ENCODE measurements around the gene TP63.

Gene TP63

GRCh38 chr3:189631373-189631408 lies at the start of gene TP63:
TSS of gene TP63 (plus strand) at chr3:189631389. CDS start at chr3:189631516, 127 bp downstream.
- Histone ChIP-seq H3F3A (ENCODE audit: insufficient read depth, low read length) (no peaks in the 10 kb centered on the region), H3K4me2 (ENCODE audit: low read length) (peak within 1 kb of the TSS; percentile 57), H3K36me3 (ENCODE audit: insufficient read depth, low read length) (no peaks in the 10 kb centered on the region), H3K27me3 (ENCODE audit: insufficient read depth, low read length) (no peaks in the 10 kb centered on the region), H2AFZ (ENCODE audit: low read length) (no peak within 1 kb of the TSS), H4K20me1 (ENCODE audit: insufficient read depth, low read length) (no peaks in the 10 kb centered on the region), H3K9me2 (ENCODE audit: low read depth, low read length) (no peaks in the 10 kb centered on the region), H3K4me3 (ENCODE audit: low read depth, low read length, poor library complexity, severe bottlenecking) (peak within 1 kb of the TSS; percentile 57), H3K9me3 (ENCODE audit: low read length) (no peaks in the 10 kb centered on the region), H3K4me1 (ENCODE audit: insufficient read depth, low read length, severe bottlenecking) (peaks cover 38% of the 10 kb centered on the region), H3K27ac (ENCODE audit: low read depth, low read length, poor library complexity, severe bottlenecking) (peak within 1 kb of the TSS; percentile 73), H3K79me2 (ENCODE audit: insufficient read depth, low read length) (peaks cover 22% of the 10 kb centered on the region), H3K9ac (ENCODE audit: low read length) (peak within 1 kb of the TSS; percentile 43)
- no peak for TF ChIP-seq CTCF (IDR thresholded peaks at IDR 0.05; ENCODE audit: low read length)
- TF ChIP-seq EZH2 (IDR thresholded peaks at IDR 0.05; ENCODE audit: borderline replicate concordance, low read length): no peak

GRCh38 chr3:189582179-189582578 lies 49.0 kb upstream of the TP63 start:
- H2AFZ ChIP-seq (ENCODE audit: low read length): no peak overlapping the region
- H3K79me2 ChIP-seq (ENCODE audit: insufficient read depth, low read length): no peaks in the 10 kb centered on the region
- no peaks in the 10 kb centered on the region for H3K36me3 ChIP-seq (ENCODE audit: insufficient read depth, low read length)
- H3F3A ChIP-seq (ENCODE audit: insufficient read depth, low read length): no peaks in the 10 kb centered on the region
- H3K4me3 ChIP-seq (ENCODE audit: low read depth, low read length, poor library complexity, severe bottlenecking): no peak overlapping the region
- H3K27ac ChIP-seq (ENCODE audit: low read depth, low read length, poor library complexity, severe bottlenecking): no peak overlapping the region
- no peaks in the 10 kb centered on the region for H3K9me3 ChIP-seq (ENCODE audit: low read length)
- TF ChIP-seq CTCF (IDR thresholded peaks at IDR 0.05; ENCODE audit: low read length): no peak
- no peak for TF ChIP-seq EZH2 (IDR thresholded peaks at IDR 0.05; ENCODE audit: borderline replicate concordance, low read length)
- no peaks in the 10 kb centered on the region for H3K4me1 ChIP-seq (ENCODE audit: insufficient read depth, low read length, severe bottlenecking)
- H3K9ac ChIP-seq (ENCODE audit: low read length): no peak overlapping the region
- H3K9me2 ChIP-seq (ENCODE audit: low read depth, low read length): no peaks in the 10 kb centered on the region
- no peaks in the 10 kb centered on the region for H3K27me3 ChIP-seq (ENCODE audit: insufficient read depth, low read length)
- no peaks in the 10 kb centered on the region for H4K20me1 ChIP-seq (ENCODE audit: insufficient read depth, low read length)
- no peak overlapping the region for H3K4me2 ChIP-seq (ENCODE audit: low read length)

DNA sequence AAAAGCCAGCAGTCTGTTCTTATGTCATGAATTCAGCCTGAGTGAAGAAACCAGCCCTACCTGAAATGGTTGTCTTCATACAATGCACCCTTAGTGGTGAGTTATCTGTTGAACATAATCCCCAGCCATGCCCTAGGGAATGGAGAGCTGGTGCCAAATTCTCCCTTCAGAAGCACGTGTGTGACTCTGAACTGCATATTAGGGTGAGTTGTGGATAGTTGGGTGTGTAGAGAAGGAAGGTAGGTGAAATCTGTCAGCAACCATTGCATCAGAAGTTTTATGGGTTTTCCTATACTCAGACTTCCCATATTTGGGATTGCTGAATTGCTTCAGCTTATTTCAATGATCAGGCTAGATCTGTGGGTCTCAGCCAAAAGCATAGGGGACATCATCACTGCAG lies 46.5 kb upstream of the TP63 start:
- Histone ChIP-seq H3K4me3 (ENCODE audit: low read depth, low read length, poor library complexity, severe bottlenecking) (no peak overlapping the region), H3K4me1 (ENCODE audit: insufficient read depth, low read length, severe bottlenecking) (no peaks in the 10 kb centered on the region), H3K27ac (ENCODE audit: low read depth, low read length, poor library complexity, severe bottlenecking) (no peak overlapping the region), H3K79me2 (ENCODE audit: insufficient read depth, low read length) (no peaks in the 10 kb centered on the region), H3K27me3 (ENCODE audit: insufficient read depth, low read length) (no peaks in the 10 kb centered on the region), H2AFZ (ENCODE audit: low read length) (no peak overlapping the region), H3K36me3 (ENCODE audit: insufficient read depth, low read length) (no peaks in the 10 kb centered on the region), H3K9me2 (ENCODE audit: low read depth, low read length) (no peaks in the 10 kb centered on the region), H3K9ac (ENCODE audit: low read length) (no peak overlapping the region), H4K20me1 (ENCODE audit: insufficient read depth, low read length) (no peaks in the 10 kb centered on the region), H3K9me3 (ENCODE audit: low read length) (no peaks in the 10 kb centered on the region), H3K4me2 (ENCODE audit: low read length) (no peak overlapping the region), H3F3A (ENCODE audit: insufficient read depth, low read length) (no peaks in the 10 kb centered on the region)
- no peak for TF ChIP-seq EZH2 (IDR thresholded peaks at IDR 0.05; ENCODE audit: borderline replicate concordance, low read length)
- no peak for TF ChIP-seq CTCF (IDR thresholded peaks at IDR 0.05; ENCODE audit: low read length)
